HEK293 (cell line): ENCODE results near the gene TNIP3.

ENCODE experiments used
- CTCF ChIA-PET: fragments of 350-600 bp; formaldehyde crosslinking; extraction: SDS; loops from one replicate; lab custom pipeline; 2021; ENCODE audit warnings: antibody characterized with exemption; lab: Yijun Ruan, JAX
- POLR2A ChIA-PET: fragments of 300-600 bp; formaldehyde crosslinking; extraction: SDS; loops from one replicate; lab custom pipeline; 2020; ENCODE audit warnings: antibody characterized with exemption, inconsistent platforms; lab: Yijun Ruan, JAX
- H3K27ac ChIP-seq: fragments of 200-500 bp; sonication (Bioruptor generic); 2 replicates; pipeline ENCODE4 v1.5.1; 2014; ENCODE audit warnings: low read depth, low read length, control low read depth, inconsistent platforms; ENCODE audit errors: extremely low read depth
- H3K36me3 ChIP-seq, 2 experiments: fragments of 200-500 bp in 1 of 2; sonication (Bioruptor generic) in 1 of 2; 1 replicate in 1 of 2; 2 replicates in 1 of 2; pipeline ENCODE4 v1.5.1; 2014 to 2017; ENCODE audit warnings: inconsistent platforms in 2 of 2, low read length in 2 of 2; ENCODE audit not compliant: control insufficient read depth in 2 of 2, insufficient read depth in 1 of 2
- H3K4me1 ChIP-seq: fragments of 200-500 bp; sonication (Bioruptor generic); 2 replicates; pipeline ENCODE4 v1.5.1; 2014; ENCODE audit warnings: mild to moderate bottlenecking, low read length, inconsistent platforms; ENCODE audit not compliant: control insufficient read depth, insufficient read depth
- H3K4me3 ChIP-seq: 2 replicates; pipeline ENCODE4 v1.5.1; 2011; ENCODE audit warnings: low read depth, mild to moderate bottlenecking, control low read depth, low read length, moderate library complexity
- H3K9me3 ChIP-seq: fragments of 200-500 bp; sonication (Bioruptor generic); 2 replicates; pipeline ENCODE4 v1.5.1; 2014; ENCODE audit warnings: low read depth, low read length, inconsistent platforms; ENCODE audit not compliant: control insufficient read depth, insufficient read depth
- CTCF ChIP-seq: fragments of 450-650 bp; formaldehyde crosslinking; IDR thresholded peaks from 2 replicates; pipeline ENCODE4 v1.5.1; 2016; ENCODE audit warnings: missing biosample characterization, missing genetic modification characterization
- ELK4 ChIP-seq: IDR thresholded peaks from 2 replicates; pipeline ENCODE4 v1.6.1; 2011; ENCODE audit warnings: mild to moderate bottlenecking, low read depth, low read length, borderline replicate concordance
- GFI1B ChIP-seq: fragments of 450-650 bp; formaldehyde crosslinking; IDR thresholded peaks from 2 replicates; pipeline ENCODE4 v1.5.1; 2016; ENCODE audit warnings: missing biosample characterization, missing genetic modification characterization
- HOXA7 ChIP-seq: sonication (generic); formaldehyde crosslinking; IDR thresholded peaks from 2 replicates; pipeline ENCODE4 v1.8.1; 2022; ENCODE audit warnings: missing genetic modification reagents, borderline replicate concordance
- KLF16 ChIP-seq: fragments of 450-650 bp; formaldehyde crosslinking; IDR thresholded peaks from 2 replicates; pipeline ENCODE4 v1.5.1; 2017; ENCODE audit warnings: missing biosample characterization, missing genetic modification characterization
- MZF1 ChIP-seq: fragments of 450-650 bp; formaldehyde crosslinking; IDR thresholded peaks from 2 replicates; pipeline ENCODE4 v1.5.1; 2017; ENCODE audit warnings: missing biosample characterization, missing genetic modification characterization, borderline replicate concordance
- REST ChIP-seq: fragments of 450-650 bp; formaldehyde crosslinking; IDR thresholded peaks from 2 replicates; pipeline ENCODE4 v1.5.1; 2016; ENCODE audit warnings: missing biosample characterization, missing genetic modification characterization
- YY2 ChIP-seq: fragments of 450-650 bp; formaldehyde crosslinking; IDR thresholded peaks from 2 replicates; pipeline ENCODE4 v1.5.1; 2016; ENCODE audit warnings: missing biosample characterization, missing genetic modification characterization
- ZNF311 ChIP-seq: fragments of 450-650 bp; formaldehyde crosslinking; IDR thresholded peaks from 2 replicates; pipeline ENCODE4 v1.5.1; 2017; ENCODE audit warnings: missing biosample characterization, missing genetic modification characterization, borderline replicate concordance
- ZNF362 ChIP-seq: fragments of 450-650 bp; formaldehyde crosslinking; IDR thresholded peaks from 2 replicates; pipeline ENCODE4 v1.5.1; 2016; ENCODE audit warnings: missing biosample characterization, missing genetic modification characterization
- ZNF37A ChIP-seq: fragments of 450-650 bp; IDR thresholded peaks from 2 replicates; pipeline ENCODE4 v1.5.1; 2018; ENCODE audit warnings: missing biosample characterization, missing genetic modification characterization
- ZNF555 ChIP-seq: fragments of 450-650 bp; formaldehyde crosslinking; conservative IDR thresholded peaks from 2 replicates; pipeline ENCODE4 v1.5.1; 2017; ENCODE audit warnings: missing biosample characterization, mild to moderate bottlenecking, missing genetic modification characterization, inconsistent platforms
- ZNF585B ChIP-seq: fragments of 450-650 bp; formaldehyde crosslinking; IDR thresholded peaks from 2 replicates; pipeline ENCODE4 v1.5.1; 2016; ENCODE audit warnings: missing biosample characterization, missing genetic modification characterization
- ZNF677 ChIP-seq: fragments of 450-650 bp; IDR thresholded peaks from 2 replicates; pipeline ENCODE4 v1.5.0; 2018; ENCODE audit warnings: missing biosample characterization, mild to moderate bottlenecking, missing genetic modification characterization, moderate library complexity
- ZSCAN16 ChIP-seq: fragments of 450-650 bp; formaldehyde crosslinking; IDR thresholded peaks from 2 replicates; pipeline ENCODE4 v1.5.1; 2016; ENCODE audit warnings: missing biosample characterization, missing genetic modification characterization
- TF ChIP-seq, protein P1 (sequence below): fragments of 450-650 bp; formaldehyde crosslinking; IDR thresholded peaks from 2 replicates; pipeline ENCODE4 v1.5.1; 2016; ENCODE audit warnings: missing biosample characterization, missing genetic modification characterization

TNIP3 gene

GRCh38 chr4:121108557-121108956 is 55.6 kb downstream of the TNIP3 start:
- no peaks in the 10 kb centered on the region for H3K9me3 ChIP-seq
- H3K4me1 ChIP-seq: no peaks in the 10 kb centered on the region
- no peaks in the 10 kb centered on the region for H3K36me3 ChIP-seq
- H3K4me3 ChIP-seq: no peak overlapping the region
- CTCF ChIA-PET: interaction anchor here (1.3 kb wide), 1 partner anchor 12 kb away, joined by 3 read pairs; no protein-coding TSS in a partner anchor
- no peak overlapping the region for H3K27ac ChIP-seq
- TF ChIP-seq HOXA7: no peak
- TF ChIP-seq ZNF555: no peak
- no peak for TF ChIP-seq GFI1B (tag by site-specific recombination)
- no peak for TF ChIP-seq ZNF311 (tag by site-specific recombination)
- TF ChIP-seq, protein P1, sequence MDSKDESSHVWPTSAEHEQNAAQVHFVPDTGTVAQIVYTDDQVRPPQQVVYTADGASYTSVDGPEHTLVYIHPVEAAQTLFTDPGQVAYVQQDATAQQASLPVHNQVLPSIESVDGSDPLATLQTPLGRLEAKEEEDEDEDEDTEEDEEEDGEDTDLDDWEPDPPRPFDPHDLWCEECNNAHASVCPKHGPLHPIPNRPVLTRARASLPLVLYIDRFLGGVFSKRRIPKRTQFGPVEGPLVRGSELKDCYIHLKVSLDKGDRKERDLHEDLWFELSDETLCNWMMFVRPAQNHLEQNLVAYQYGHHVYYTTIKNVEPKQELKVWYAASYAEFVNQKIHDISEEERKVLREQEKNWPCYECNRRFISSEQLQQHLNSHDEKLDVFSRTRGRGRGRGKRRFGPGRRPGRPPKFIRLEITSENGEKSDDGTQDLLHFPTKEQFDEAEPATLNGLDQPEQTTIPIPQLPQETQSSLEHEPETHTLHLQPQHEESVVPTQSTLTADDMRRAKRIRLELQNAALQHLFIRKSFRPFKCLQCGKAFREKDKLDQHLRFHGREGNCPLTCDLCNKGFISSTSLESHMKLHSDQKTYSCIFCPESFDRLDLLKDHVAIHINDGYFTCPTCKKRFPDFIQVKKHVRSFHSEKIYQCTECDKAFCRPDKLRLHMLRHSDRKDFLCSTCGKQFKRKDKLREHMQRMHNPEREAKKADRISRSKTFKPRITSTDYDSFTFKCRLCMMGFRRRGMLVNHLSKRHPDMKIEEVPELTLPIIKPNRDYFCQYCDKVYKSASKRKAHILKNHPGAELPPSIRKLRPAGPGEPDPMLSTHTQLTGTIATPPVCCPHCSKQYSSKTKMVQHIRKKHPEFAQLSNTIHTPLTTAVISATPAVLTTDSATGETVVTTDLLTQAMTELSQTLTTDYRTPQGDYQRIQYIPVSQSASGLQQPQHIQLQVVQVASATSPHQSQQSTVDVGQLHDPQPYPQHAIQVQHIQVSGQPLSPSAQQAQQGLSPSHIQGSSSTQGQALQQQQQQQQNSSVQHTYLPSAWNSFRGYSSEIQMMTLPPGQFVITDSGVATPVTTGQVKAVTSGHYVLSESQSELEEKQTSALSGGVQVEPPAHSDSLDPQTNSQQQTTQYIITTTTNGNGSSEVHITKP (tag by site-specific recombination): no peak
- no peak for TF ChIP-seq ZNF37A (tag by site-specific recombination)
- no peak for TF ChIP-seq MZF1
- no peak for TF ChIP-seq CTCF (tag by site-specific recombination)
- TF ChIP-seq ZSCAN16: no peak
- no peak for TF ChIP-seq ZNF362 (tag by site-specific recombination)
- TF ChIP-seq REST (tag by site-specific recombination): no peak
- no peak for TF ChIP-seq KLF16
- no peak for TF ChIP-seq YY2 (tag by site-specific recombination)
- TF ChIP-seq ELK4: no peak
- POLR2A ChIA-PET: no interaction called here

DNA sequence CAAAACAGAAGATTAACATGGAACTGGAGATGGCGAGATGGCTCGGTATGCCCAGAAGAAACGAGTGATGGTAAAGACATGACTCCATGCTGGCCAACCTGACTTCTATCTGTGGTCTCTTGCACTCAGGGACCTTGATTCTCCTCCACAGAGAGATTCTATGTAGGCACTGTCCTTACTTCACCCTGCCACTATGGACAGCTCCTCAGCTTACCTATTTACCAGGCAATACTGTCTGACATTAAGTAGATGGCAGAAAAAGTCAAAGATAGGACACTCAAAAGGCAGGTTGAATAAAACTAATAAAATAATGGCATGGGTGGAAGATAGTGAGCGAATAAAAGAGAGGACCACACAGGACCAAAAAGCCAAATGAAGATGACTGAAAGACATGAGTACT is 56.6 kb downstream of the TNIP3 start:
- TF ChIP-seq ZNF677 (tag by site-specific recombination): no peak
- TF ChIP-seq REST (tag by site-specific recombination): peak; percentile 61
- no peak for TF ChIP-seq ZNF585B
- Histone ChIP-seq H3K9me3 (no peaks in the 10 kb centered on the region), H3K4me1 (no peaks in the 10 kb centered on the region), H3K36me3 (no peaks in the 10 kb centered on the region), H3K4me3 (no peak overlapping the region), H3K27ac (no peak overlapping the region)
- POLR2A ChIA-PET: no interaction called here
- CTCF ChIA-PET: interaction anchor here (0.6 kb wide), 2 partner anchors 11 to 92 kb away, joined by 3 to 4 read pairs; no protein-coding TSS in a partner anchor
